K562 (cell line): ENCODE results near the gene TARM1. TPM values are rescaled to one million over a fixed set of nuclear protein-coding genes. Genes with fewer than 3 reads are reported as not detected.

Experiments
- ATAC-seq: fragments of 200-7000 bp; cut with Tn5 transposase; 3 replicates; pipeline ENCODE4 v1.9.1; 2020; ENCODE audit warnings: moderate library complexity
- BruUV-seq: library from RNA; stranded (reverse); fragments of 400-500 nt; replicated peaks from 2 replicates; lab custom pipeline; 2021; lab: Mats Ljungman, UMichigan
- CTCF ChIA-PET: fragments of 300-600 bp; formaldehyde crosslinking; extraction: SDS; loops from one replicate; lab custom pipeline; 2021; ENCODE audit warnings: low intra/inter-chr PET ratio; lab: Yijun Ruan, JAX
- POLR2A ChIA-PET: fragments of 300-600, 350-650 bp; sonication (Branson Sonifier 250); formaldehyde crosslinking; extraction: SDS; loops from one replicate; lab custom pipeline; 2021; ENCODE audit warnings: antibody characterized with exemption, inconsistent platforms; lab: Yijun Ruan, JAX
- DNase-seq, 4 experiments: peaks; one replicate each; pipeline versions ENCODE4 v3.0.0 to v3.0.0-alpha.2; 2011 to 2018; ENCODE audit warnings: low spot score in 3 of 4, mixed read lengths in 3 of 4; ENCODE audit errors: extremely low read depth in 1 of 4
- FAIRE-seq: peaks from 2 replicates; lab custom pipeline; 2011; peaks lifted over from hg19 to GRCh38; lab: Jason Lieb, UNC
- H2AFZ ChIP-seq: 2 replicates; pipeline ENCODE4 v1.6.0; 2011; ENCODE audit warnings: low read depth, low read length, control low read depth, inconsistent platforms
- H3K27ac ChIP-seq: fragments of 200-600 bp; 3 replicates; pipeline ENCODE4 v1.8.0; 2011; ENCODE audit warnings: low read depth, mild to moderate bottlenecking, control low read depth, inconsistent platforms, low read length, moderate library complexity, mixed read lengths; ENCODE audit errors: extremely low read depth
- H3K27me3 ChIP-seq, 2 experiments: fragments of 300-600 bp in 1 of 2; 2 replicates in 1 of 2; 3 replicates in 1 of 2; pipeline versions ENCODE4 v1.6.0 to v1.8.0; 2011; ENCODE audit warnings: inconsistent platforms in 2 of 2, low read length in 2 of 2, mild to moderate bottlenecking in 1 of 2, mixed read lengths in 1 of 2, moderate library complexity in 1 of 2; ENCODE audit not compliant: control insufficient read depth in 2 of 2, insufficient read depth in 2 of 2
- H3K36me3 ChIP-seq: fragments of 300-600 bp; 3 replicates; pipeline ENCODE4 v1.8.0; 2011; ENCODE audit warnings: mild to moderate bottlenecking, low read length, inconsistent platforms; ENCODE audit not compliant: control insufficient read depth, insufficient read depth
- H3K4me1 ChIP-seq, 2 experiments: fragments of 200-600 bp in 1 of 2; replicated peaks in 1 of 2; 2 replicates in 1 of 2; 3 replicates in 1 of 2; pipeline versions ENCODE4 v1.5.1 to v1.8.0; 2011; ENCODE audit warnings: inconsistent platforms in 2 of 2, low read length in 2 of 2, mild to moderate bottlenecking in 1 of 2, mixed read lengths in 1 of 2, moderate library complexity in 1 of 2; ENCODE audit not compliant: control insufficient read depth in 2 of 2, insufficient read depth in 2 of 2
- H3K4me2 ChIP-seq: 2 replicates; pipeline ENCODE4 v1.6.1; 2011; ENCODE audit warnings: low read length, control low read depth, inconsistent platforms, mixed read lengths; ENCODE audit not compliant: insufficient read depth
- H3K4me3 ChIP-seq: fragments of 200-600 bp; sonication (generic), shearing (Covaris generic); 2 replicates; pipeline ENCODE4 v1.5.1; 2016; ENCODE audit warnings: control low read depth, inconsistent platforms
- H3K79me2 ChIP-seq: fragments of 200-600 bp; 3 replicates; pipeline ENCODE4 v1.8.0; 2011; ENCODE audit warnings: low read length, inconsistent platforms; ENCODE audit not compliant: control insufficient read depth, insufficient read depth
- H3K9ac ChIP-seq, 2 experiments: 2 replicates each; pipeline versions ENCODE4 v1.6.0 to v1.6.1; 2011; ENCODE audit warnings: low read depth in 2 of 2, low read length in 2 of 2, control low read depth in 1 of 2, inconsistent platforms in 1 of 2, mild to moderate bottlenecking in 1 of 2, mixed read lengths in 1 of 2; ENCODE audit not compliant: insufficient read depth in 1 of 2
- H3K9me1 ChIP-seq: one replicate; pipeline ENCODE4 v1.6.0; 2011; ENCODE audit warnings: inconsistent platforms, mild to moderate bottlenecking, low read length, moderate library complexity; ENCODE audit not compliant: control insufficient read depth, insufficient read depth
- H3K9me3 ChIP-seq: replicated peaks from 2 replicates; pipeline ENCODE4 v1.5.1; 2011; ENCODE audit warnings: low read depth, low read length, inconsistent platforms; ENCODE audit not compliant: control insufficient read depth, insufficient read depth
- H4K20me1 ChIP-seq: replicated peaks from 2 replicates; pipeline ENCODE4 v1.6.1; 2011; ENCODE audit warnings: low read length, inconsistent platforms, mixed read lengths; ENCODE audit not compliant: control insufficient read depth, insufficient read depth
- MGA ChIP-seq: fragments of 450-650 bp; IDR thresholded peaks from 2 replicates; pipeline ENCODE4 v1.6.1; 2016; ENCODE audit warnings: mild to moderate bottlenecking, moderate library complexity
- THRB ChIP-seq: fragments of 450-650 bp; formaldehyde crosslinking; conservative IDR thresholded peaks from 2 replicates; pipeline ENCODE4 v1.4.0; 2022; ENCODE audit warnings: mild to moderate bottlenecking, missing genetic modification characterization
- ZNF280A ChIP-seq: fragments of 450-650 bp; IDR thresholded peaks from 2 replicates; pipeline ENCODE4 v1.6.1; 2018; ENCODE audit warnings: mild to moderate bottlenecking, low read depth; ENCODE audit not compliant: partially characterized antibody
- ZNF511 ChIP-seq: sonication (generic); formaldehyde crosslinking; IDR thresholded peaks from 2 replicates; pipeline ENCODE4 v1.8.0; 2022; ENCODE audit warnings: mild to moderate bottlenecking, missing genetic modification reagents
- WGBS: fragments of 100-300 bp; shearing (Covaris generic); methylation state at CpG from one replicate; pipeline ENCODE4 v1.1.6; 2016; ENCODE audit warnings: low coverage, mixed read lengths; ENCODE audit not compliant: insufficient coverage; ENCODE audit errors: missing lambda C conversion rate; 5-methylcytosine and 5-hydroxymethylcytosine counted together
- in situ Hi-C: fragments of 300-500 bp; cut with MboI; formaldehyde crosslinking; loops from 4 replicates; pipeline ENCODE4 v1.15.0; 2018; ENCODE audit warnings: inconsistent platforms, mixed read lengths
- intact Hi-C: fragments of 100-400 bp; cut with micrococcal nuclease; formaldehyde crosslinking; loops from 2 replicates; pipeline ENCODE4 v1.14.2; 2022
- polyA plus RNA-seq, 8 experiments: library from polyadenylated mRNA; depleted of rRNA in 4 of 8; stranded (reverse) in 5 of 8; unstranded in 3 of 8; fragments of >200 nt; fragmentation: Nextera tagmentation in 2 of 8; fragmentation: Illumina TruSeq in 1 of 8; extraction: Ambion mirVana in 2 of 8; extraction: Trizol in 1 of 8; gene quantifications; 2 replicates each; pipeline versions ENCODE4 v1.2.1 to v1.2.3, GENCODE V29; 2011 to 2014; ENCODE audit warnings: inconsistent platforms in 1 of 8, missing spikeins in 1 of 8
- total RNA-seq, 7 experiments: library from RNA; depleted of rRNA in 6 of 7; stranded (reverse); fragments of >200 nt in 6 of 7; fragmentation: Illumina TruSeq in 2 of 7; extraction: Trizol in 2 of 7; gene quantifications; 2 replicates each; pipeline versions ENCODE4 v1.2.1 to v1.2.3, GENCODE V29; 2011 to 2021; ENCODE audit warnings: low replicate concordance in 1 of 7

Gene TARM1
- total and polyA plus RNA-seq, 9 of the 15 experiments (the other 6 are each of a cell fraction or from before 2014, with no cell fraction given), result not detected

GRCh38 chr19:54129617-54129996, 48.4 kb upstream of the TARM1 start:
- BruUV-seq, result no TSS peak
- ATAC-seq (no peak), DNase-seq (no peak), FAIRE-seq (no peak)
- in situ Hi-C loops (no loop called here), intact Hi-C loops (no loop called here)
- H3K9me3 ChIP-seq, result no peaks in the 10 kb centered on the region
- no peak overlapping the region; a peak in 1 of 4 replicates for H3K9ac ChIP-seq
- 97% methylated on average over 13 of the region's 20 CpGs for WGBS
- H3K4me3 ChIP-seq, result no peak overlapping the region
- H3K27ac ChIP-seq, result no peak overlapping the region
- ChIA-PET CTCF (no interaction called here), POLR2A (interaction anchor here (0.5 to 1.0 kb wide), 2 partner anchors 14 to 26 kb away, joined by 3 read pairs; partner anchors contain the start of genes PRPF31 and TFPT)
- no peaks in the 10 kb centered on the region; a peak in 2 of 5 replicates for H3K4me1 ChIP-seq
- no peaks in the 10 kb centered on the region for H3K9me1 ChIP-seq
- H3K79me2 ChIP-seq, result no peaks in the 10 kb centered on the region
- peaks cover 60% of the 10 kb centered on the region; the same call in 2 of the 3 replicates for H3K36me3 ChIP-seq
- H3K27me3 ChIP-seq, result no peaks in the 10 kb centered on the region
- no peak overlapping the region for H2AFZ ChIP-seq
- H4K20me1 ChIP-seq, result no peaks in the 10 kb centered on the region
- no peak overlapping the region for H3K4me2 ChIP-seq
- no peak for TF ChIP-seq ZNF511
- no peak for TF ChIP-seq THRB
- no peak for TF ChIP-seq ZNF280A
- no peak for TF ChIP-seq MGA
